Measurements from ENCODE around the gene RC3H2. TPM values are rescaled to one million over a fixed set of nuclear protein-coding genes. Genes with fewer than 3 reads are reported as not detected.

The RC3H2 gene
- total and polyA plus RNA-seq, 2 of the 13 experiments (the other 11 are each of a cell fraction or from before 2014, with no cell fraction given): 21.0 to 36.4 TPM

- Histone ChIP-seq H3K4me3 (replicated peaks in 1 of 3; ENCODE audit: insufficient read depth in 1 of 3, low read depth in 2 of 3, low read length in 3 of 3) (no peak overlapping the region), H4K20me1 (ENCODE audit: insufficient read depth, low read length) (no peaks in the 10 kb centered on the region), H3K79me2 (ENCODE audit: insufficient read depth, low read length) (peaks cover 90% of the 10 kb centered on the region), H3K9ac (ENCODE audit: insufficient read depth, low read depth, low read length) (no peak overlapping the region), H2AFZ (ENCODE audit: low read length) (no peak overlapping the region), H3K36me3 (replicated peaks in 1 of 2; ENCODE audit: control insufficient read depth in 1 of 2, insufficient read depth in 2 of 2, low read length in 2 of 2) (no peaks in the 10 kb centered on the region), H3K27me3 (ENCODE audit: control insufficient read depth in 1 of 2, insufficient read depth in 2 of 2, low read length in 2 of 2) (no peaks in the 10 kb centered on the region), H3K9me3 (ENCODE audit: low read length) (no peaks in the 10 kb centered on the region), H3K4me1 (ENCODE audit: insufficient read depth, low read length) (peaks cover 37% of the 10 kb centered on the region), H3K27ac (ENCODE audit: extremely low read length, insufficient read depth, low read length) (no peak overlapping the region), H3K4me2 (ENCODE audit: low read depth, low read length) (no peak overlapping the region)
- in situ Hi-C loops (cut with HindIII; ENCODE audit: extremely low pct_ligation_motif_present, low pct_unique_long_range_greater_than_20kb) (no loop called here), intact Hi-C loops (cut with micrococcal nuclease; ENCODE audit: unreplicated experiment) (loop anchor here (10.0 kb wide), 1 partner anchor 45 kb away; no protein-coding TSS in a partner anchor)
- 97% methylated on average over 1 of the region's 1 CpG for WGBS (ENCODE audit: low lambda C conversion rate)
- no peak for FAIRE-seq
- TF ChIP-seq CAMTA2 (CRISPR knock-in tag; IDR thresholded peaks at IDR 0.05; ENCODE audit: borderline replicate concordance): no peak
- no peak for TF ChIP-seq GATAD2A (CRISPR knock-in tag; IDR thresholded peaks at IDR 0.05)
- no peak for TF ChIP-seq ZHX1 (CRISPR knock-in tag; IDR thresholded peaks at IDR 0.05; ENCODE audit: low read depth)
- no peak for TF ChIP-seq RFX1 (IDR thresholded peaks at IDR 0.05)
- TF ChIP-seq DRAP1 (CRISPR knock-in tag; IDR thresholded peaks at IDR 0.05): no peak
- no peak for TF ChIP-seq ZNF614 (CRISPR knock-in tag; IDR thresholded peaks at IDR 0.05; ENCODE audit: borderline replicate concordance)
- no peak for TF ChIP-seq IKZF1 (IDR thresholded peaks at IDR 0.05)
- TF ChIP-seq ZBED4 (CRISPR knock-in tag; IDR thresholded peaks at IDR 0.05; ENCODE audit: borderline replicate concordance): no peak
- TF ChIP-seq ZNF788 (CRISPR knock-in tag; IDR thresholded peaks at IDR 0.05; ENCODE audit: borderline replicate concordance): no peak
- TF ChIP-seq FLYWCH1 (CRISPR knock-in tag; IDR thresholded peaks at IDR 0.05): no peak
- TF ChIP-seq, protein P1, sequence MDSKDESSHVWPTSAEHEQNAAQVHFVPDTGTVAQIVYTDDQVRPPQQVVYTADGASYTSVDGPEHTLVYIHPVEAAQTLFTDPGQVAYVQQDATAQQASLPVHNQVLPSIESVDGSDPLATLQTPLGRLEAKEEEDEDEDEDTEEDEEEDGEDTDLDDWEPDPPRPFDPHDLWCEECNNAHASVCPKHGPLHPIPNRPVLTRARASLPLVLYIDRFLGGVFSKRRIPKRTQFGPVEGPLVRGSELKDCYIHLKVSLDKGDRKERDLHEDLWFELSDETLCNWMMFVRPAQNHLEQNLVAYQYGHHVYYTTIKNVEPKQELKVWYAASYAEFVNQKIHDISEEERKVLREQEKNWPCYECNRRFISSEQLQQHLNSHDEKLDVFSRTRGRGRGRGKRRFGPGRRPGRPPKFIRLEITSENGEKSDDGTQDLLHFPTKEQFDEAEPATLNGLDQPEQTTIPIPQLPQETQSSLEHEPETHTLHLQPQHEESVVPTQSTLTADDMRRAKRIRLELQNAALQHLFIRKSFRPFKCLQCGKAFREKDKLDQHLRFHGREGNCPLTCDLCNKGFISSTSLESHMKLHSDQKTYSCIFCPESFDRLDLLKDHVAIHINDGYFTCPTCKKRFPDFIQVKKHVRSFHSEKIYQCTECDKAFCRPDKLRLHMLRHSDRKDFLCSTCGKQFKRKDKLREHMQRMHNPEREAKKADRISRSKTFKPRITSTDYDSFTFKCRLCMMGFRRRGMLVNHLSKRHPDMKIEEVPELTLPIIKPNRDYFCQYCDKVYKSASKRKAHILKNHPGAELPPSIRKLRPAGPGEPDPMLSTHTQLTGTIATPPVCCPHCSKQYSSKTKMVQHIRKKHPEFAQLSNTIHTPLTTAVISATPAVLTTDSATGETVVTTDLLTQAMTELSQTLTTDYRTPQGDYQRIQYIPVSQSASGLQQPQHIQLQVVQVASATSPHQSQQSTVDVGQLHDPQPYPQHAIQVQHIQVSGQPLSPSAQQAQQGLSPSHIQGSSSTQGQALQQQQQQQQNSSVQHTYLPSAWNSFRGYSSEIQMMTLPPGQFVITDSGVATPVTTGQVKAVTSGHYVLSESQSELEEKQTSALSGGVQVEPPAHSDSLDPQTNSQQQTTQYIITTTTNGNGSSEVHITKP (CRISPR knock-in tag; IDR thresholded peaks at IDR 0.05; ENCODE audit: low read depth): no peak
- TF ChIP-seq, protein P2, sequence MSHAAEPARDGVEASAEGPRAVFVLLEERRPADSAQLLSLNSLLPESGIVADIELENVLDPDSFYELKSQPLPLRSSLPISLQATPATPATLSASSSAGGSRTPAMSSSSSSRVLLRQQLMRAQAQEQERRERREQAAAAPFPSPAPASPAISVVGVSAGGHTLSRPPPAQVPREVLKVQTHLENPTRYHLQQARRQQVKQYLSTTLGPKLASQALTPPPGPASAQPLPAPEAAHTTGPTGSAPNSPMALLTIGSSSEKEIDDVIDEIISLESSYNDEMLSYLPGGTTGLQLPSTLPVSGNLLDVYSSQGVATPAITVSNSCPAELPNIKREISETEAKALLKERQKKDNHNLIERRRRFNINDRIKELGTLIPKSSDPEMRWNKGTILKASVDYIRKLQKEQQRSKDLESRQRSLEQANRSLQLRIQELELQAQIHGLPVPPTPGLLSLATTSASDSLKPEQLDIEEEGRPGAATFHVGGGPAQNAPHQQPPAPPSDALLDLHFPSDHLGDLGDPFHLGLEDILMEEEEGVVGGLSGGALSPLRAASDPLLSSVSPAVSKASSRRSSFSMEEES (CRISPR knock-in tag; IDR thresholded peaks at IDR 0.05): no peak
- no peak for TF ChIP-seq ZNF460 (CRISPR knock-in tag; IDR thresholded peaks at IDR 0.05; ENCODE audit: borderline replicate concordance)
- no peak for TF ChIP-seq TCF7 (IDR thresholded peaks at IDR 0.05; ENCODE audit: low read depth)
- DNase-seq (ENCODE audit: low spot score): no peak
- BruUV-seq (replicated peaks): no TSS peak
- ChIA-PET POLR2A (no interaction called here), CTCF (ENCODE audit: low intra/inter-chr PET ratio, low total read pairs) (no interaction called here)
- no peak for ATAC-seq
These were observed 44.5 kb upstream of the RC3H2 start for GRCh38 chr9:122949696-122950095.
